GM18951 (cell line): Measurements from ENCODE around the gene KHNYN.

ENCODE experiments used
- POLR2A ChIP-seq: IDR thresholded peaks from 4 replicates; pipeline ENCODE4 v1.6.1; 2011; ENCODE audit warnings: mild to moderate bottlenecking; ENCODE audit not compliant: insufficient read length, insufficient read depth; ENCODE audit errors: extremely low read depth
- in situ Hi-C: fragments of 300-500 bp; cut with MboI; formaldehyde crosslinking; loops from one replicate; pipeline ENCODE4 v1.12.0; 2022; ENCODE audit warnings: low sequenced_read_pairs, mixed read lengths, inconsistent platforms; ENCODE audit not compliant: unreplicated experiment

Gene KHNYN

GRCh38 chr14:24395609-24396582 is 33.9 kb upstream of the KHNYN start:
- TF ChIP-seq POLR2A, result no peak
- in situ Hi-C loops, result no loop called here

GRCh38 chr14:24397639-24398292 is 32.0 kb upstream of the KHNYN start:
- no peak for TF ChIP-seq POLR2A

GRCh38 chr14:24398293-24398652 is 31.5 kb upstream of the KHNYN start:
- no peak for TF ChIP-seq POLR2A
- in situ Hi-C loops, result no loop called here

More at GRCh38 chr14:24397639-24398292, 32.0 kb upstream of the KHNYN start:
- in situ Hi-C loops, result no loop called here

- in situ Hi-C loops, result no loop called here
- no peak for TF ChIP-seq POLR2A
These were observed 30.9 kb upstream of the KHNYN start, which contains the start of gene NYNRIN for GRCh38 chr14:24398653-24399446. NYNRIN (plus strand) TSS chr14:24399003; CDS start chr14:24399247, 244 bp downstream.

- in situ Hi-C loops, result no loop called here
These were observed 30.3 kb upstream of the KHNYN start for GRCh38 chr14:24399447-24399822.

GRCh38 chr14:24399999-24400718 is 29.6 kb upstream of the KHNYN start:
- in situ Hi-C loops, result no loop called here
- TF ChIP-seq POLR2A, result no peak

More at GRCh38 chr14:24399447-24399822, 30.3 kb upstream of the KHNYN start:
- no peak for TF ChIP-seq POLR2A

GRCh38 chr14:24401810-24402702 is 27.7 kb upstream of the KHNYN start:
- in situ Hi-C loops, result no loop called here
- no peak for TF ChIP-seq POLR2A

- in situ Hi-C loops, result no loop called here
- no peak for TF ChIP-seq POLR2A
These were observed 26.3 kb upstream of the KHNYN start for GRCh38 chr14:24403294-24403998.

GRCh38 chr14:24404814-24405213 is 24.9 kb upstream of the KHNYN start:
- in situ Hi-C loops, result no loop called here
- no peak for TF ChIP-seq POLR2A

GRCh38 chr14:24406416-24406815 is 23.3 kb upstream of the KHNYN start:
- no peak for TF ChIP-seq POLR2A
- in situ Hi-C loops, result no loop called here
